ENCODE data around the gene COMT.

DNA sequence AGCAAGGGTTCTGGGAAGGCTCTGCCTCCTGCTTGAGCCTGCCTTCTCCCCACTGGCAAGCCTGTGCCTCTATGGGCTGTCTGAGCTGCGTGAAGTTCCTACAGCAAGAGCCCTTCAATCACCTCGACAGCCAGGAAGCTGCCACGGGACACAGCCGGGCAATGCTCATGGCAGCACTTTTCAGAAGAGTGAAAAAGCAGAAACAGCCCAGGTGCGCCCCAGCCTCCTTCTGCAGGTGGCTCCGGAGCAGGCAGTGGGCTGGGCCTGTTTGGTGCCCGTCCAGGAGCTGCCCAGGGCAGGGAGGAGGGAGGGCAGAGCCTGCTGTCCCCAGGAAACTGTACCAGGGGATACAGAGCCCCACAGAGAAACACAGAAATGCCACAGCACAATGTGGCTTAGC is 24.6 kb upstream of the COMT start:
- TF ChIP-seq, protein P1, sequence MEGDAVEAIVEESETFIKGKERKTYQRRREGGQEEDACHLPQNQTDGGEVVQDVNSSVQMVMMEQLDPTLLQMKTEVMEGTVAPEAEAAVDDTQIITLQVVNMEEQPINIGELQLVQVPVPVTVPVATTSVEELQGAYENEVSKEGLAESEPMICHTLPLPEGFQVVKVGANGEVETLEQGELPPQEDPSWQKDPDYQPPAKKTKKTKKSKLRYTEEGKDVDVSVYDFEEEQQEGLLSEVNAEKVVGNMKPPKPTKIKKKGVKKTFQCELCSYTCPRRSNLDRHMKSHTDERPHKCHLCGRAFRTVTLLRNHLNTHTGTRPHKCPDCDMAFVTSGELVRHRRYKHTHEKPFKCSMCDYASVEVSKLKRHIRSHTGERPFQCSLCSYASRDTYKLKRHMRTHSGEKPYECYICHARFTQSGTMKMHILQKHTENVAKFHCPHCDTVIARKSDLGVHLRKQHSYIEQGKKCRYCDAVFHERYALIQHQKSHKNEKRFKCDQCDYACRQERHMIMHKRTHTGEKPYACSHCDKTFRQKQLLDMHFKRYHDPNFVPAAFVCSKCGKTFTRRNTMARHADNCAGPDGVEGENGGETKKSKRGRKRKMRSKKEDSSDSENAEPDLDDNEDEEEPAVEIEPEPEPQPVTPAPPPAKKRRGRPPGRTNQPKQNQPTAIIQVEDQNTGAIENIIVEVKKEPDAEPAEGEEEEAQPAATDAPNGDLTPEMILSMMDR (conservative IDR thresholded peaks at IDR 0.05; ENCODE audit: low read length): no peak
- no peak for TF ChIP-seq EZH2phosphoT487 (IDR thresholded peaks at IDR 0.05; ENCODE audit: borderline replicate concordance, low read depth, low read length)
